GM21825 (cell line): Measurements from ENCODE around the gene AADACL2.
"Not testable (repeated sequence)": the region's sequence is repeated elsewhere in the genome, so short reads cannot be mapped to it uniquely, and the experiment has no call there.

Experiments used
- ATAC-seq: cut with Tn5 transposase; IDR thresholded peaks from one replicate; pipeline ENCODE4 v1.9.1; 2021; ENCODE audit warnings: mild to moderate bottlenecking, moderate library complexity; ENCODE audit not compliant: unreplicated experiment

The AADACL2 gene

DNA sequence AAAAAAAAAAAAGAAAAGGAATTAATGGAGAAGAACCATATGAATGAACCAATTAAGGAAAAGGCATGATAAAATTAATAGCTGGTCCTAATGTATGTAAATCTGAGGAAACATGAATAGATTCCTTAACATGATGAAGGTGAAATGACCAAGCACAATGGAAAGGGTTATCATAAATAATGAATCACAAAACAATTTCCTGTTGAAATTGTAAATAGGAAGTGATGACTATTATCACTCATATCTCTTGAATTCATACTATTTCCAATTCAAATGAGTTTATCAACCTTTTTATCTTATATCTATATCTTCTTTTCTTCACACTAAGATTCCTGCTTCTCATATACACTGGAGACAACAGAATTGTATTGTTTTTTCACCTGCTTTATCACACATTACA lies 32.0 kb downstream of the AADACL2 start:
- ATAC-seq = no peak

DNA sequence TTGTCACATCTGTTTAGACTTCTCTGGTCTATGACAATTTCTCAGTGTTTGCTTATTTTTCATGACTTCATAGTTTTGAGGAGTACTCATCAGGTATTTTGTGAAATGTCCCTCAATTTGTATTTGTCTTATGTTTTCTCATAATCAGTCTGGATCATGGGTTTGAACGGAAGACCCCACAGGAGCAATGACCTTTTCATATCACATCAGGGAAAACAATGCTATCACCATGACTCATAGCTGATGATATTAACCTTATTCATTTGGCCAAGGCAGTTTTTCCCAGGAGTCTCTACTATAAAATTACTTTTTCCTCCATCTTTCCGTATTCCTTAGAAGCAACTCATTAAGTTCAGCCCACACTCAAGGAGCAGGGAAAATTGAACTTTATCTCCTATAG lies 32.7 kb downstream of the AADACL2 start:
- no peak for ATAC-seq

DNA sequence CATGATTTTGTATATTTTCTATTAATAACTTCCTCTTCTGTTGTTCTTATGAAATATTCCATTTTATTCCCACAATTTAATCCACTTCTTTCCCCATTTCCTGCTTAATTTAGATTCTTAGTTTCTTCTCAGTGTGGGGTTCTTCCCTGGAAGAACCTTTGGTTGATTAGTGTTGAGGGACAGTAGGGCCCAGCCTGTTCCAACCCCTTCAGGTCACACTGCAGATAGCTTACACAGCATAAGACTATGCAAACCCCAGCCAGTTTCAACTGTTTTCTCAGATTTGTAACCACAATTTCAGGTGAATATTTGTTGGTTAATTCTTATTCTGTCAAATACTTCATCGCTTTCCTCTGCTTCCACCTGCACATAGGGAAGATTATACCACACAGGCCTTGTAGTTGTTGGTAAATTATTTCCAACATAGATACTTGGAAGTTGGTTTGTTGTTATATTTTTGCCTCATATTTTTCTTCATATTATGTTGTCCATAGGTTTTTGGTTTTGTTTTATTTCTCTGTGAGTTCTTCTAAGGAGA lies 34.7 kb downstream of the AADACL2 start:
- ATAC-seq = no peak

DNA sequence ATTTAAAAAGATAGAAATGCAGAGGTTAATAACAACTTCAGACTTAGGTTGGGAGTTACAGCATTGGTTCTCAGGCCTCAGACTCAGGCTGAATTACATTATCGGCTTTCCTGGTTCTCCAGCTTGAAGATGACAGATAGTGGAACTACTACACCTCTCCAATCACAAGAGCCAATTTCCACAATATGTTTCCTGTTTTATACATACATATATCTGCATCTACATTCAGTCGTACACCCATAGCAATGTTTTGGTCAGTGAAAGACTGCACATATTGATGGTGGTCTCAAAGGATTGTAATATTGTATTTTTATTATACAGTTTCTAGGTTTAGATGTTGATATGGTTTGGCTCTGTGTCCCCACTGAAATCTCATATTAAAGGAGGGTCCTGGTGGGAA lies 35.4 kb downstream of the AADACL2 start:
- ATAC-seq = no peak

DNA sequence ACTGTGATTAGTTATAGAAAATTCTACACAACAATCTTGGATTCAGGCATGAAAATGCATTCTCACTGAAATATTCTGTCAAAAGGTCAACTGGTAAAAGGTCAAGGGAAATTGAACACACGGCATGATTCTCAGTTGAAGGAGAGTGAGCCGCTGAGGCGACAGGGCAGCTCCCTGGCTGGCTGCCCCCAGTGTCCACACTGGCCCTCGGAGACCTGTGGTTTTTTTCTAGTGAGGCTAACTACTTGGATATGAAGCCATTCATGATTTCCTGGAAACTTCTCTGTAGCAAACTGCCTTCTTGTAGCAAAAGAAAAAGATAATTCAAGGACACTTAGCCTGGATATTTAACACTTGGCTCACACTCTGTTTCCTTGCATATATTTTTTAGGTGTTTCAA lies 37.2 kb downstream of the AADACL2 start:
- ATAC-seq = no peak

DNA sequence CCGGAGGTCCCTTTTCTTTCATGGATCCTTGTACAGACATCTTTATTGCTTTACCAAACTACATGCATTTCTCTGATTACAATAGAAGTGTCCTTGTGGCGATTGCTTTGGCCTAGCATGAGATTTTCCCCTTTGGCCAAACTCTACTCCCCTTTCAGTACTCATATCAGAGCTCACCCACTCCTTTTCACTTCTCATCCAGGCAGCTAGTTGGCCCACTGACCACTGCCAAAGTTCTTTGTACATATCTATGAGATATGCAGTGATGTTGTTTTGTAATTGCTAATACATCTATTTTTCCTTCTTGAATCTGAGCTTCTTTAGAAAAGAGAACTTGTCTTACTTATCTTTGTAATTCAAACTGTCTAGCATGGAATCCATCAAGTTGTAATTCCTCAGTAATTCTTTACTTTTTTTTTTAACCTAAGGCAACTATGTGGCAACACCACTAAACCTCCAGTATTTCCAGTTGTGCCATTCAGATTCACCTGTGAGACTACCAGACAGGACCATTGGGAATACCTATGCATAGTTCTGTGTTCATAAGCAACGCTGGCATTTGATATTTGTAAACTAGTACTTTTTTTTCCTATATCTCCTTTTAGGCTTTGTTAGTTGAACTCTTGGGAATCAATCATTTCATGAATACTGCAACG lies 39.2 kb downstream of the AADACL2 start:
- ATAC-seq = no peak

DNA sequence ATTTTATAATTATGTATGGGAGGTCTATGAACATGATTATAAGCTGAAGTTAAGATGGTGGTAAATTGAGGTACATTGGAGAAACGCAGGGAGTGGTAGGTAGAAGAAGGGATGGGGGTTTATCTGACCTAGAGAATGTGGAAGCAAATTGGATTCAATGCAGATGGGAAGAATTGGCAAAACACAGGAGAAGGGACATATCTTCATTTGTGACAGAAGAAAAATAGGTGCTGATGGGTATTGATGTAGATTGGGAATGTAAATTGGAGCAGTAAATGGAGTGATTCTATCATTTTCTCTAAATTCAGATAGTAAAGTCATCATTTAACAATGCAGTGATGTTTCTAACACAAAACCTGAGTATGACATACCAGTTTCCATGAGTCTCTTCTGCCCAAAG lies 40.5 kb downstream of the AADACL2 start:
- no peak for ATAC-seq

DNA sequence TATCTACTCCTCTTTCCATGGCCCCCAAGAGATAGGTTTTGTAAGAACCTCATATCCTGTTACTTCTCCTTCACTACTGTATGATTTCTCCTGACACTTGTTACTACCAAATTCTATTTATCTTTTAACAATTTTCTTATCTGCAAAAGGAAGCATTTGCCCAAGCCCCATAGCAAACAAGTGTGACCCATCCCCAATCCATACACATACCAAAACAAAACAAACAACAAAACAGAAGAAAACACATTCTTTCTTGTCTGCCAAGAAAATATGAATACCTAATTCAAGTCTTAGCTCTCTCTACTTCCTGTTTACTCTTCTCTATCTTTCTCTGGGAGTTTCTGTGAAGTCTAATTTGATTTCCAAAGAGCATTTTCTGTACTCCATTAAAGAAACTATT lies 41.2 kb downstream of the AADACL2 start:
- no peak for ATAC-seq

DNA sequence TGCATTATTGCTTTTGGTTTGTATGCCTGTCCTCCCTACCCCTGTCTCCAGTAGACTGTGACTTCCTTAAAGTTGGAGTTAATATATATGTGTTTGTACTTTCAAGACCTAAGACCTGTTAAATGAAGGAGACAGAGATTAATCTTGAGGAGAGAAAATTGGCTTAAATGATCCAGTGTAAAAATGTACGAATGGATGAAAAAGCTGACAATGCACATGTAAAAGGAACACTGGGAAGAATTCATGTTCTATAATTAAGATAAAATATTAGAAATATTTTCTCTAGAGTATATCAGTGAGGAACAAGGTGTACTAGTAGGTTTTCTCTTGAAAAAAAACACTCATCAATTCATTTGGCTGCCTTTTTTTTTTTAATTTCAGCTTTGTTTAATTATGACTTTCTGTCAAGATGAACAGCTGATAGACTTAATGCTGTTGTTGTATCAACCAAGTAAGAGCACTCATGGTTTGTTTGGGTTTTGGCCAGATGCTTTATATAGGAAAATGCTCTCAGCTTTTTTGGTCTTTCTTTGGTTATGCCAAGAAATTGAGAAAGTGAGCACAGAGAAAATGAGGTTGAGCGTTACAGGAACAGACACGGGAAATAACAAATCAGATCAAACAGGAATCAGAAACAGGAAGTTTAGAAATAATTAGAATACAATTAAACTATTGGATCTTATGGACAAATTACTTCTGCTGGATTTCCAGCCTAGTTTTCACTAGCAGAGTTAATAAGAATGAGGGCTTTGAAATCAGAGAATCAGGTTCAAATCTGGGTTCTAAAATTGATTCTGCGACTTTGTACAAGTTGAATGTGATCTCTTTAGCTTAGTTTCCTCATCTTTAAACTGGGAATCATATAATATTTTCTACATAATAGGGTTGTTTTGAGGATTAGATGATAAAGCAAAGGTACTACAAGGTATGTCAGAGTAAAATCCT lies 41.9 kb downstream of the AADACL2 start:
- ATAC-seq = no peak

DNA sequence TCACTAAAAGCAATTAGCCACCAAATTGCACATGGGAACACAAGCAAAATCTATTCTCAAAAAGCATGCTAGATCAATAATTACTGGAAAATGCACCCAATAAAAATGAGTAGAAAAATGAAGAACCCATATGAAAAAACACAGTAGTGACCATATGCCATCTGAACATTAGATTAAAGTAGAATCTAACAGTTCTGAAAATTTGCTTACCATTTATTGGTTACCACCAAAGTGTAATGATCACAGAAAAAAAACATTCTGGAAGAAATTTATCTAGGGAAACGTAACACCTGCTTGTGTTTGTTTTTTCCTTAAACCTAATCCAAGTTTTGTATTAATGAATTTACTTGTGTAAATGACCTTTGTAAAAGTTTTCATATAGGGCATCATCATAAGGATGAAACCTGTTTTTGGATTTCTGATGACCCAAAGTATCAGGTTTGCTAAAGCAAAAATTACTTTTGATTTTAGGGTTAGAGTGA lies 42.6 kb downstream of the AADACL2 start:
- ATAC-seq = no peak

DNA sequence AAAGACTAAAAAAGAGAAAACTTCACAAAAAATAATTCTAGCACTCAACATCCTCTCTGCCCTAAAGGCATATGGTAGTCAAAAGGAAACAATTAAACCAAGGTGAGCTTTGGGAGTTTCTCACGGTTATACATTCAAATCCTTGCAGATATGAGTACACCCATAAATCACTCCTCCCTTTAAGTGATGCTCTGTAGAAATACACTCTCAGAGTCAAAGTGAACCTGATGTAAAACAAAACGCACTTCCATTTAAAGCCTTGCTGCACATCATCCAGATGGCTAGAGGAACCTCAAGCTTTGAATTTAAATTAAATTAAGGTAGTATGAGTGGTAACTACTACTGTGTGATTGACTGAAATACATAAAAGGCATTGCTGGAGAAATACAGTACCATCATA lies 44.2 kb downstream of the AADACL2 start:
- ATAC-seq = no peak

DNA sequence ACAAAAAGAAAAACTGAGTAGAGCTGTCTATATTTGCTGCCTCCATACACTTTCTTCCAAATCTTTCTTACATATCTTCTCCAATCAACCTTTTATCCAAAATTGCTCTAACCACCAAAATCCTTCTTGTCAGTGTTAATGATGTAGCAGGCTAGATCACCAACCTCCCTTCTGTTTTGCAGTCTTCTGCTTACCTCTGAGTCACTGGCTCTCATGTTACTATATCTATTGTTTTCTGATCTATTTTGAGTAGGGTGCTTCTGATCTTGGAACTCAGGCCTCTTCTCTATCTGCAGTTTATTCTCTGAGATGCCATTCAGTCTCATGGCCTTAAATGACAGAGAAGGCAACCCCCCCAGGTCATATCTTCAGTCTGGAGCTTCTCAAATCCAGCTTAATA lies 53.9 kb downstream of the AADACL2 start:
- ATAC-seq = no peak

DNA sequence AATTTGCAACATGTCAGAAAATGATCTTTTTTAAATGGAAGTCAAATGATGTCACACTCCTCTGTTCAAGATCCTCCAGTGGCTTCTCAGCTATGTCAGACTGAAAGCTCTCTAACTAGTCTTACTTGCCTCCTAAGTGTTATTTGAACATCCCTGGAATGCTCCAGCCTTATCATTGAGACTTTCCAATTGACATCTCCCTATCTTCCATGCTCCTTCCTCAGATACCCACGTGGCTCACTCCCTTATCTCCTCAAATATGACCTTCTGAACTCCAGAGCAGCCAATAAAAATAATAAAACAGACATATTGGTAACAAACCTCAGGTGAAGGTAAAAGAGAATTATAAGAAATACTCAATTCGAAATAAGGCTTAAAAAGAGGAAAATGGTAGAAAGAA lies 54.7 kb downstream of the AADACL2 start:
- no peak for ATAC-seq

DNA sequence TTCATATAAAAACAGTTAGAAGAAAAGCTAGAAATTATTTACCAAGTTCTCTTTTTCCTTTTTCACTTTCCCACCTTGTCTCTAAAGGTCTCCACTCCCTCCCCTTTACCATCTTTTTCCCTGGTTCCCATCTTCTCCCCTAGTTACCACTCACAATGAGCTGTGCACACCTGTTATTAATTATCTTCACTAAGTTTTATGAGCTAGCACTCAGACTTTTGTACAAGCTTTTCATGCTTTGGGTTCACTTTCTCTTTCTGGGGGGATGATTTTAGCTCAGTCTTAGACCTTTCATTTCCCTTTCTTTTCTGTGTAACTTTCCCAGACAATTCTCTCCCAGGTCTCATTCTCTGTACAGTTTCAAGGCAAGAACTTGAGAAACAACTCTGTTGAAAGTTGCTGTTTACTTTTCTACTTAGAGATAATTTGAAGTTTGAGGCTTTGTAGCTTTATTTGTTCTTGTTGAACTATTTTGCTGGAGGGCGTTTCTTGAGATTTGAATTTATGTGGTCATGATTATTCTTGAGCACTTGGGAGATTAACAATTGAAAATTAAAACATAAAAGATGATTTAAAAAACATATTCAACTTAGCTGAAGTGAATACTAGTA lies 56.2 kb downstream of the AADACL2 start:
- ATAC-seq = no peak

DNA sequence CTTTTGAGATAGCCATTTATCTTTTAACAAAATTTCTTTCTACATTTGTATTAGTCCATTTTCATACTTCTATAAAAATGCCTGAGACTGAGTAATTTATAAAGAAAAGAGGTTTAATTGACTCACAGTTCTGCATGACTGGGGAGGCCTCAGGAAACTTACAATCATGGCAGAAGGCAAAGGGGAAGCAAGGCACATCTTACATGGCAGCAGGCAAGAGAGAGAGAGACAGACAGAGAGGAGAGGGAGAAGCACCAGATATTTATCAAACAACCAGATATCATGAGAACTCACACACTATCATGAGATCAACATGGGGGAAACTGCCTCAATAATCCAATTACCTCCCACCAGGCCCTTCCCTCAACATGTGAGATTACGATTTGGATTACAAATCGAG lies 57.0 kb downstream of the AADACL2 start:
- not testable (repeated sequence) for ATAC-seq

DNA sequence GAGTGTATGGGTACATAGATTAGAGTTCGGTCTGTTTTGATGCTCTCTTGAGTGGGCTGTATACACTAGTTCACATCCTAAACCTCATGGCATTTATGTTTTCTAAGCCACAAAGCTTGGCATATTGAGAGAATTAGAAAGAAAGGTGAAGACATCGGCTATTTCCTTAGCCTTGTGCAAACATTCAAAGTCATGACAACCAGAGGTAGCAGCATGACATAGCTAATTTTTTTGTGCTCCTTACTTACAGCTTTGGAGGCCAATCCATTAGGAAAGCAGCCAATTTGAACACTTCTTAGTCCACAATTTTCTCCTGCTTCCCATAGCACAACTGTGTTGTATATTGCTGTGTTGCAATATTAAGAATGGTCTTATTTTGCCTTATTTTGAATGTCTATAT lies 58.7 kb downstream of the AADACL2 start:
- no peak for ATAC-seq

DNA sequence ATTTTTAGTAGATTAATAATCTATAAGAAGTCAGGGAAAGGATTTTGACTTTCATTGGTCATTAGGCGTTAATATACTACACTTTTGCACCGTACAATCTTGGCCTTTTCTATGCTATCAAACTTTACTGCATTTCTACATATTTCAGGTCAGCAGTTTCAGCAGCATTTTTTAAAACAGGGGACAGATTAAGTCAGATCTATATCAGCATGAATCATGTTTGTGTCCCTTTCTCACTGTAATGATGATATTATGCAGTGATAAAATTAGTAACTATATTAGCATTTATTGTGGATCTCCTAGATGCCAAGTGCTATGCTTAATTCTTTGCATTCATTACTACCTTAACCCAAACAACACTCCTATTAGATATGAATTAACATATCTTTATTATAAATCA lies 59.9 kb downstream of the AADACL2 start:
- ATAC-seq = no peak

DNA sequence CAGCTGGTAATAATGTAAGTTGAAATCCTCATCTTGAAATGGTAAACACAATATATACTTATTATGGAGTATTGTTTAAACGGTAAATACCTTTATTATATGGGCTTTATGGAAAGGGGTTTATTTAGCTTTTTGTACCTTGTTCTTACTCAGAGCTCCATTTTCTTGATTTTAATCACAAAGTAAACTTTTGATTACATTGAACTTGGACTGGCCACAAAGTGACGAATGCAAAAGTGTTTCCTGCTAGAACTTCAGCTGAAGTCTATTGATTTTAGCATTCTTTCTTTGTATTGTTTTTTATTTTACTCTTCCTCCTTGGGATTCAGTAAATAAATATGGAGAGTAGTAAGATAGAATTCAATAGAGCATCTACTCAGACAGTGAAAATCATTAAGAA lies 60.4 kb downstream of the AADACL2 start:
- ATAC-seq = no peak

DNA sequence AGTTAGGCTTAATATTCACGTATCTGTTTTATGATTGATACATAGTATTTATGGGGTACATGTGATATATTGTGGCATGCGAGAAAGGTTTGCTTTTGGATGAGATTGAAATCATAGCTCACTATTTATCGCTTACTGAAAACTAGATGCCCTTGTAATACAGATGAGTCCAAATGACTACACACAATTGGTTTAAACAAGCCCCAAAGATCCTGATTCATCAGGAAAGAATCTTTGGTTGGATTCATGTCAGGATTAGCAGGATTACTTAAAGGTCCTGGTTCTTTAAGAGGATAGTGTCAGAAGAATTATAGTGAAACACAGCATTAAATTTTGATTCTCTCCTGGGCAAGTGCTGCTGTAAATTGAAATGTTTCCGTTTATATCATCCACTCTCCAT lies 61.5 kb downstream of the AADACL2 start:
- no peak for ATAC-seq

DNA sequence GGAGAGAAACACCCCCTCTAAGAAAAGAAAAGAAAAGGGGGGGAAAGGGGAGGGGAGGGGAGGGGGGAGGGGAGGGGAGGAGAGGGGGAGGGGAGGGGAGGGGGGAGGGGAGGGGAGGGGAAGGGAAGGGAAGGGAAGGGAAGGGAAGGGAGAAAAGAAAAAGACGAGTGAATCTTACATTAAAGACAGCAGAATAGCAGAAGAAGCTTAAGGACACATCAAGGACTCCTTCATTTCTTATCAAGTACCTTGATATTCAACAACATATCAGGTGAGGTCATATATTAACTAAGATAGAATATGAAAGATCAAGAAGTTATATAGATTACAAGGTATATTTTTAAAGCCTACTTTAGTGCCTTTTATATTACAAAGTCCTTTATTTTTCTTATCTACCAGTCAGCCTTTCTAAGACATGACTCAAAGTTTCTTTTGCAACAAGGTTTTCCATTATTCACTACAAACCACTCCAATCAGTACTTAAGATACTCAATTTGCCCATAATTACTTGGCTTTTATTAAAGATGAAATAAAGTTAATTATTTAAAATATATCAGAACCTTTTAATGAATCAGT lies 62.5 kb downstream of the AADACL2 start:
- ATAC-seq = no peak

DNA sequence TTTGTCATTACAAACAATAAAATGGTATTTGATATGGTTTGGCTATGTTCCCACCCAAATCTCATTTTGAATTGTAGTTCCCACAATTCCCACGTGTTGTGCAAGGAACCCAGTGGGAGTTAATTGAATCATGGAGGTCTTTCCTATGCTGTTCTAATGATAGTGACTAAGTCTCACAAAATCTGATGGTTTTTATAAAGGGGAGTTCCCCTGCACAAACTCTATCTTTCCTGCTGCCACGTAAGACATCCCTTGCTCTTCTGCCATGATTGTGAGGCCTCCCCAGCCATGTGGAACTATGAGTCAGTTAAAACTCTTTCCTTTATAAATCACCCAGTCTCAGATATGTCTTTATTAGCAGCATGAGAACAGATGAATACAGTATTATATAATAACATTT lies 64.7 kb downstream of the AADACL2 start:
- ATAC-seq = no peak
